WTC11 (cell line): ENCODE measurements around the gene NUSAP1. TPM values are rescaled to one million over a fixed set of nuclear protein-coding genes. Genes with fewer than 3 reads are reported as not detected.
A peak's percentile ranks its signal among the peaks of the same experiment; 100 is the strongest.

ENCODE experiments used
- ATAC-seq: fragments of 200-7000 bp; cut with Tn5 transposase; 2 replicates; pipeline ENCODE4 v1.10.0; 2021; ENCODE audit warnings: mild to moderate bottlenecking, moderate library complexity
- CTCF ChIA-PET: fragments of 300-600 bp; sonication (Branson Sonifier 250); formaldehyde crosslinking; loops from one replicate; lab custom pipeline; 2021; ENCODE audit warnings: antibody characterized with exemption; lab: Charles Lee
- POLR2A ChIA-PET: fragments of 350-600 bp; sonication (Branson Sonifier 250); formaldehyde crosslinking; loops from one replicate; lab custom pipeline; 2021; ENCODE audit warnings: antibody characterized with exemption; lab: Charles Lee
- DNase-seq: peaks from one replicate; pipeline ENCODE4 v3.0.0; 2021; ENCODE audit warnings: low spot score
- H3K27ac Mint-ChIP-seq: 2 replicates; pipeline ENCODE4 v1.8.0; 2021; ENCODE audit warnings: mixed read lengths
- H3K27me3 Mint-ChIP-seq: 2 replicates; pipeline ENCODE4 v1.8.0; 2021; ENCODE audit warnings: low read depth, mild to moderate bottlenecking, moderate library complexity, mixed read lengths
- H3K36me3 Mint-ChIP-seq: 2 replicates; pipeline ENCODE4 v1.8.0; 2021; ENCODE audit warnings: mixed read lengths
- H3K4me1 Mint-ChIP-seq: 2 replicates; pipeline ENCODE4 v1.8.0; 2022; ENCODE audit warnings: mixed read lengths
- H3K4me3 Mint-ChIP-seq: 2 replicates; pipeline ENCODE4 v1.8.0; 2021; ENCODE audit warnings: mild to moderate bottlenecking, moderate library complexity, mixed read lengths
- H3K9me3 Mint-ChIP-seq: 2 replicates; pipeline ENCODE4 v1.8.0; 2021; ENCODE audit warnings: mixed read lengths
- CBFB ChIP-seq: sonication (generic); formaldehyde crosslinking; IDR thresholded peaks from 2 replicates; pipeline ENCODE4 v1.8.1; 2022; ENCODE audit warnings: mild to moderate bottlenecking, low read depth, missing genetic modification reagents
- E2F1 ChIP-seq: sonication (generic); formaldehyde crosslinking; IDR thresholded peaks from 2 replicates; pipeline ENCODE4 v1.8.0; 2022; ENCODE audit warnings: mild to moderate bottlenecking, missing genetic modification reagents
- ELF4 ChIP-seq: sonication (generic); formaldehyde crosslinking; IDR thresholded peaks from 2 replicates; pipeline ENCODE4 v1.8.1; 2022; ENCODE audit warnings: low read depth, mild to moderate bottlenecking, moderate library complexity, missing genetic modification reagents
- EMX1 ChIP-seq: fragments of 250-450 bp; sonication (Bioruptor Pico); IDR thresholded peaks from 2 replicates; pipeline ENCODE4 v1.8.0; 2021; ENCODE audit warnings: mild to moderate bottlenecking
- ETV6 ChIP-seq: sonication (generic); formaldehyde crosslinking; IDR thresholded peaks from 2 replicates; pipeline ENCODE4 v1.8.1; 2022; ENCODE audit warnings: mild to moderate bottlenecking, missing genetic modification reagents
- FOXJ3 ChIP-seq: sonication (generic); formaldehyde crosslinking; IDR thresholded peaks from 2 replicates; pipeline ENCODE4 v1.9.0; 2021; ENCODE audit warnings: missing genetic modification reagents, mild to moderate bottlenecking, borderline replicate concordance
- FOXK1 ChIP-seq: sonication (generic); formaldehyde crosslinking; IDR thresholded peaks from 2 replicates; pipeline ENCODE4 v1.8.0; 2022; ENCODE audit warnings: mild to moderate bottlenecking, moderate library complexity, missing genetic modification reagents
- GTF2I ChIP-seq: fragments of 250-450 bp; sonication (Bioruptor Pico); conservative IDR thresholded peaks from 2 replicates; pipeline ENCODE4 v1.4.0; 2021; ENCODE audit warnings: mild to moderate bottlenecking
- IRF1 ChIP-seq: sonication (generic); formaldehyde crosslinking; IDR thresholded peaks from 2 replicates; pipeline ENCODE4 v1.8.0; 2023; ENCODE audit warnings: missing genetic modification reagents
- KAT7 ChIP-seq: sonication (generic); formaldehyde crosslinking; IDR thresholded peaks from 2 replicates; pipeline ENCODE4 v1.8.1; 2023; ENCODE audit warnings: missing genetic modification reagents, mild to moderate bottlenecking, borderline replicate concordance
- MYBL2 ChIP-seq: sonication (generic); formaldehyde crosslinking; IDR thresholded peaks from 2 replicates; pipeline ENCODE4 v1.8.1; 2023; ENCODE audit warnings: mild to moderate bottlenecking, moderate library complexity, missing genetic modification reagents
- NFE2L1 ChIP-seq: sonication (generic); formaldehyde crosslinking; IDR thresholded peaks from 2 replicates; pipeline ENCODE4 v1.8.1; 2023; ENCODE audit warnings: missing genetic modification reagents
- NR1H2 ChIP-seq: sonication (generic); formaldehyde crosslinking; IDR thresholded peaks from 2 replicates; pipeline ENCODE4 v1.9.0; 2021; ENCODE audit warnings: mild to moderate bottlenecking, moderate library complexity, missing genetic modification reagents
- OVOL2 ChIP-seq: fragments of 250-450 bp; sonication (Bioruptor Pico); IDR thresholded peaks from 2 replicates; pipeline ENCODE4 v1.9.0; 2021; ENCODE audit warnings: mild to moderate bottlenecking, borderline replicate concordance
- SOX15 ChIP-seq: fragments of 250-450 bp; sonication (Bioruptor Pico); IDR thresholded peaks from 2 replicates; pipeline ENCODE4 v1.9.0; 2021; ENCODE audit warnings: mild to moderate bottlenecking
- TCF7 ChIP-seq: sonication (generic); formaldehyde crosslinking; IDR thresholded peaks from 2 replicates; pipeline ENCODE4 v1.8.0; 2022; ENCODE audit warnings: mild to moderate bottlenecking, low read depth, missing genetic modification reagents, moderate library complexity
- USF2 ChIP-seq: sonication (generic); formaldehyde crosslinking; IDR thresholded peaks from 2 replicates; pipeline ENCODE4 v1.8.1; 2023; ENCODE audit warnings: mild to moderate bottlenecking, missing genetic modification reagents, moderate library complexity
- ZNF317 ChIP-seq: sonication (generic); formaldehyde crosslinking; IDR thresholded peaks from 2 replicates; pipeline ENCODE4 v1.8.1; 2023; ENCODE audit warnings: low read depth, mild to moderate bottlenecking, moderate library complexity, missing genetic modification reagents, borderline replicate concordance
- ZNF416 ChIP-seq: fragments of 250-450 bp; sonication (Bioruptor Pico); IDR thresholded peaks from 2 replicates; pipeline ENCODE4 v1.9.0; 2021; ENCODE audit warnings: mild to moderate bottlenecking, inconsistent platforms
- ZNF512 ChIP-seq: sonication (generic); formaldehyde crosslinking; IDR thresholded peaks from 2 replicates; pipeline ENCODE4 v1.8.1; 2022; ENCODE audit warnings: missing genetic modification reagents, borderline replicate concordance
- total RNA-seq: library from RNA; stranded (reverse); gene quantifications from 3 replicates; pipeline ENCODE4 v1.2.3, GENCODE V29; 2021
- TF ChIP-seq, protein P1 (sequence below): sonication (generic); formaldehyde crosslinking; IDR thresholded peaks from 2 replicates; pipeline ENCODE4 v1.8.1; 2022; ENCODE audit warnings: mild to moderate bottlenecking, missing genetic modification reagents, moderate library complexity, borderline replicate concordance
- TF ChIP-seq, protein P2 (sequence below): sonication (generic); formaldehyde crosslinking; IDR thresholded peaks from 2 replicates; pipeline ENCODE4 v1.8.0; 2022; ENCODE audit warnings: mild to moderate bottlenecking, missing genetic modification reagents
- TF ChIP-seq, protein P3 (sequence below): sonication (generic); formaldehyde crosslinking; IDR thresholded peaks from 2 replicates; pipeline ENCODE4 v1.8.1; 2023; ENCODE audit warnings: mild to moderate bottlenecking, missing genetic modification reagents, moderate library complexity
- TF ChIP-seq, protein P4 (sequence below): sonication (generic); formaldehyde crosslinking; IDR thresholded peaks from 2 replicates; pipeline ENCODE4 v1.8.1; 2022; ENCODE audit warnings: low read depth, missing genetic modification reagents, borderline replicate concordance
- TF ChIP-seq, protein P5 (sequence below): sonication (generic); formaldehyde crosslinking; conservative IDR thresholded peaks from 2 replicates; pipeline ENCODE4 v1.8.1; 2022; ENCODE audit warnings: mild to moderate bottlenecking, missing genetic modification reagents

The NUSAP1 gene
- total RNA-seq, 1 experiment from 2014 or later, result 135 TPM

DNA sequence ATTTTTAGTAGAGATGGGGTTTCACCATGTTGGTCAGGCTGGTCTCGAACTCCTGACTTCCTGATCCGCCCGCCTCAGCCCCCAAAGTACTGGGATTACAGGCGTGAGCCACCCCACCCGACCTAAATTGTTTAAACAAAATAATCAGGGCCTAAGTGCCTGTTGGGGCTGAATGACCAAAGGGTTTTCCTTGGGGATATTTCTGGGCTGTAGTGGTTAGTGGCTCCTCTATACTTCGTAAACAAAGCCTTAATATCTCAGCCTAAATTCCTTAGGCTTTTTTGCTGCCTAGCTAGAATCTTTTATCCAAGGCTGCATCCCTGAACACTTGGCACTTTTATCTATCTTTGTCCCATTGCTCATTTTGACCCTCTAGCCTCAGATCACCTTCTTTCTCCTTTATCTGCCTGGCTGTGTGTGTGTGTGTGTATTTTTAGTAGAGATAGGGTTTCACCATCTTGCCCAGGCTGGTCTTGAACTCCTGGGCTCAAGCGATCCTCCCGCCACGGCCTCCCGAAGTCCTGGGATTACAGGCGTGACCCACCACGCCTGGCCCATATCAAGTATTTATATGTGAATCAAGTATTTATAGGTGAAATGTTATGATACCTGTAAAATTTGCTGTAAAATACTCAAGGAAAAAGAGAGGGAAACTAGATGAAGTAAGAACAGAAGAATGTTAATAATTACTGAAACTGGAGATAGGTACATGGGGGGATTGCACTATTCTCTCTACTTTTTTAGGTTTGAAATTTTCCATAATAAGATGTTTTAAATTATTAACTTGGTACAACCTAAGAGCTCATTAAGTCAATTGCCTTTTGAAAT, 1.8 kb downstream of the NUSAP1 start:
- Mint-ChIP-seq H3K4me1 (peaks cover 22% of the 10 kb centered on the region), H3K36me3 (peaks cover 18% of the 10 kb centered on the region), H3K27me3 (no peaks in the 10 kb centered on the region), H3K27ac (peak overlapping the region; percentile 83), H3K9me3 (no peaks in the 10 kb centered on the region), H3K4me3 (peak overlapping the region; percentile 99)
- TF ChIP-seq, protein P1, sequence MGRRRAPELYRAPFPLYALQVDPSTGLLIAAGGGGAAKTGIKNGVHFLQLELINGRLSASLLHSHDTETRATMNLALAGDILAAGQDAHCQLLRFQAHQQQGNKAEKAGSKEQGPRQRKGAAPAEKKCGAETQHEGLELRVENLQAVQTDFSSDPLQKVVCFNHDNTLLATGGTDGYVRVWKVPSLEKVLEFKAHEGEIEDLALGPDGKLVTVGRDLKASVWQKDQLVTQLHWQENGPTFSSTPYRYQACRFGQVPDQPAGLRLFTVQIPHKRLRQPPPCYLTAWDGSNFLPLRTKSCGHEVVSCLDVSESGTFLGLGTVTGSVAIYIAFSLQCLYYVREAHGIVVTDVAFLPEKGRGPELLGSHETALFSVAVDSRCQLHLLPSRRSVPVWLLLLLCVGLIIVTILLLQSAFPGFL (CRISPR knock-in tag), result no peak
- TF ChIP-seq, protein P2, sequence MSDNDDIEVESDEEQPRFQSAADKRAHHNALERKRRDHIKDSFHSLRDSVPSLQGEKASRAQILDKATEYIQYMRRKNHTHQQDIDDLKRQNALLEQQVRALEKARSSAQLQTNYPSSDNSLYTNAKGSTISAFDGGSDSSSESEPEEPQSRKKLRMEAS (CRISPR knock-in tag), result no peak
- TF ChIP-seq OVOL2 (CRISPR knock-in tag), result no peak
- no peak for TF ChIP-seq ZNF416 (CRISPR knock-in tag)
- no peak for TF ChIP-seq GTF2I (CRISPR knock-in tag)
- TF ChIP-seq MYBL2 (CRISPR knock-in tag), result no peak
- no peak for TF ChIP-seq FOXJ3
- CTCF ChIA-PET, result no interaction called here
- ATAC-seq (no peak), DNase-seq (no peak)
- POLR2A ChIA-PET, result no interaction called here

GRCh38 chr15:41336549-41336948, 3.9 kb downstream of the NUSAP1 start:
- H3K9me3 Mint-ChIP-seq, result no peaks in the 10 kb centered on the region
- H3K36me3 Mint-ChIP-seq, result peaks cover 35% of the 10 kb centered on the region
- POLR2A ChIA-PET, result interaction anchor here (0.5 to 0.7 kb wide), 4 partner anchors 59 to 515 kb away, joined by 3 to 11 read pairs (median 4); no protein-coding TSS in a partner anchor
- no peak overlapping the region for H3K4me3 Mint-ChIP-seq
- DNase-seq (no peak), ATAC-seq (no peak)
- no peak overlapping the region; the same call in 1 of the 2 replicates for H3K27ac Mint-ChIP-seq
- peaks cover 14% of the 10 kb centered on the region for H3K4me1 Mint-ChIP-seq
- H3K27me3 Mint-ChIP-seq, result no peaks in the 10 kb centered on the region
- TF ChIP-seq ZNF512 (CRISPR knock-in tag) (no peak), NFE2L1 (no peak), EMX1 (CRISPR knock-in tag) (no peak), FOXJ3 (no peak), CBFB (CRISPR knock-in tag) (no peak), ZNF317 (CRISPR knock-in tag) (no peak), E2F1 (no peak), IRF1 (CRISPR knock-in tag) (no peak), USF2 (CRISPR knock-in tag) (no peak), ELF4 (no peak), KAT7 (CRISPR knock-in tag) (no peak), NR1H2 (no peak), TCF7 (CRISPR knock-in tag) (no peak), ETV6 (no peak), OVOL2 (CRISPR knock-in tag) (no peak), FOXK1 (no peak), SOX15 (CRISPR knock-in tag) (no peak)
- TF ChIP-seq, protein P3, sequence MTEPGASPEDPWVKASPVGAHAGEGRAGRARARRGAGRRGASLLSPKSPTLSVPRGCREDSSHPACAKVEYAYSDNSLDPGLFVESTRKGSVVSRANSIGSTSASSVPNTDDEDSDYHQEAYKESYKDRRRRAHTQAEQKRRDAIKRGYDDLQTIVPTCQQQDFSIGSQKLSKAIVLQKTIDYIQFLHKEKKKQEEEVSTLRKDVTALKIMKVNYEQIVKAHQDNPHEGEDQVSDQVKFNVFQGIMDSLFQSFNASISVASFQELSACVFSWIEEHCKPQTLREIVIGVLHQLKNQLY (CRISPR knock-in tag), result no peak
- TF ChIP-seq, protein P4, sequence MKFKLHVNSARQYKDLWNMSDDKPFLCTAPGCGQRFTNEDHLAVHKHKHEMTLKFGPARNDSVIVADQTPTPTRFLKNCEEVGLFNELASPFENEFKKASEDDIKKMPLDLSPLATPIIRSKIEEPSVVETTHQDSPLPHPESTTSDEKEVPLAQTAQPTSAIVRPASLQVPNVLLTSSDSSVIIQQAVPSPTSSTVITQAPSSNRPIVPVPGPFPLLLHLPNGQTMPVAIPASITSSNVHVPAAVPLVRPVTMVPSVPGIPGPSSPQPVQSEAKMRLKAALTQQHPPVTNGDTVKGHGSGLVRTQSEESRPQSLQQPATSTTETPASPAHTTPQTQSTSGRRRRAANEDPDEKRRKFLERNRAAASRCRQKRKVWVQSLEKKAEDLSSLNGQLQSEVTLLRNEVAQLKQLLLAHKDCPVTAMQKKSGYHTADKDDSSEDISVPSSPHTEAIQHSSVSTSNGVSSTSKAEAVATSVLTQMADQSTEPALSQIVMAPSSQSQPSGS (CRISPR knock-in tag), result no peak
- TF ChIP-seq, protein P5, sequence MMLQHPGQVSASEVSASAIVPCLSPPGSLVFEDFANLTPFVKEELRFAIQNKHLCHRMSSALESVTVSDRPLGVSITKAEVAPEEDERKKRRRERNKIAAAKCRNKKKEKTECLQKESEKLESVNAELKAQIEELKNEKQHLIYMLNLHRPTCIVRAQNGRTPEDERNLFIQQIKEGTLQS (CRISPR knock-in tag), result no peak
- CTCF ChIA-PET, result interaction anchor here (0.8 kb wide), 1 partner anchor 108 kb away, joined by 3 read pairs; no protein-coding TSS in a partner anchor
